ENCODE measurements around the gene ROR1. TPM values are rescaled to one million over a fixed set of nuclear protein-coding genes. Genes with fewer than 3 reads are reported as not detected.

Gene ROR1
- total RNA-seq, 1 donor from 2014 or later, result 6.7 TPM

DNA sequence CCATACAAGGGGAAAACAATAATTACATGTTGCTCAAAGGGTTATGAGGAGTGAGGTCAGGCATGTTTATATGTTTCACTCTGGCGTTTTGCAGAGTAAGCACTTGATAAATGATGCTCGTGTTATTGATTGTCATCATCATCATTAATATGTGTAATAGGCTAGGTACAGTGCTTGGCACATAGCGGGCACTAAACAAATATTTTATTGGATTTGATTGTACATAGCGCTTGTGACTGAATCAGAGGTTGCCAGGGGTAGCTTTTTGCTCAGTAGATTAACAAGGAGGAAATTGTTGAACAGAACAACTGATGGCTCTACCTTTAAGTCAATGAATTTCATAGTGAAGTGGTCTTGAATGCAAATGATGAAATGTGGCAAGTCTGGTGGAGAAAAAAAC lies 91.7 kb downstream of the ROR1 start:
- no peak for DNase-seq (ENCODE audit: low spot score)
- peaks cover 3% of the 10 kb centered on the region for H3K27me3 Mint-ChIP-seq (ENCODE audit: unreplicated experiment)
- peaks cover 3% of the 10 kb centered on the region for H3K4me1 Mint-ChIP-seq (ENCODE audit: unreplicated experiment)
- H3K27ac Mint-ChIP-seq (ENCODE audit: unreplicated experiment), result no peak overlapping the region
- no peaks in the 10 kb centered on the region for H3K9me3 Mint-ChIP-seq (ENCODE audit: unreplicated experiment)
- TF ChIP-seq, protein P1, sequence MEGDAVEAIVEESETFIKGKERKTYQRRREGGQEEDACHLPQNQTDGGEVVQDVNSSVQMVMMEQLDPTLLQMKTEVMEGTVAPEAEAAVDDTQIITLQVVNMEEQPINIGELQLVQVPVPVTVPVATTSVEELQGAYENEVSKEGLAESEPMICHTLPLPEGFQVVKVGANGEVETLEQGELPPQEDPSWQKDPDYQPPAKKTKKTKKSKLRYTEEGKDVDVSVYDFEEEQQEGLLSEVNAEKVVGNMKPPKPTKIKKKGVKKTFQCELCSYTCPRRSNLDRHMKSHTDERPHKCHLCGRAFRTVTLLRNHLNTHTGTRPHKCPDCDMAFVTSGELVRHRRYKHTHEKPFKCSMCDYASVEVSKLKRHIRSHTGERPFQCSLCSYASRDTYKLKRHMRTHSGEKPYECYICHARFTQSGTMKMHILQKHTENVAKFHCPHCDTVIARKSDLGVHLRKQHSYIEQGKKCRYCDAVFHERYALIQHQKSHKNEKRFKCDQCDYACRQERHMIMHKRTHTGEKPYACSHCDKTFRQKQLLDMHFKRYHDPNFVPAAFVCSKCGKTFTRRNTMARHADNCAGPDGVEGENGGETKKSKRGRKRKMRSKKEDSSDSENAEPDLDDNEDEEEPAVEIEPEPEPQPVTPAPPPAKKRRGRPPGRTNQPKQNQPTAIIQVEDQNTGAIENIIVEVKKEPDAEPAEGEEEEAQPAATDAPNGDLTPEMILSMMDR (IDR thresholded peaks at IDR 0.05; ENCODE audit: unreplicated experiment), result no peak
- H3K36me3 Mint-ChIP-seq (ENCODE audit: low read depth, unreplicated experiment), result no peaks in the 10 kb centered on the region
- no peak overlapping the region for H3K4me3 Mint-ChIP-seq (ENCODE audit: unreplicated experiment)

DNA sequence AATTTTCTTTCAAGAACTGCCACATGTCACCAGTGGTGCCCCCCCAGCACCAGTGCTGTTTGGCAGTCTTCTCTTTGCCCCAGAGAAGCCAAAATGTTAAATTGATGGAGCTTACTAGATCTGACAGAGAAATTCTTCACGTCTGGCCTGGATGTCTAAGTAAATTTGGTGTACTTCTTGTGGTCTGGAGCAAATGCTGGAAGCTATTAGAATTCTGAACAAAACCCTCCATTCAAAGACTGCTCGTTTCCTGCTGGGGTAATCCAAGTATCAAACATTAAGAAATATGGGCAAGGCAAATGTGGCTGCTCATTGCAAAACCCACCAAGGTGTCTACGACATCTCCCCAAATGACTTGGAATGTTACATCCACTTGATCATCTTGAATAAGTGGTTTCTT lies 92.3 kb downstream of the ROR1 start:
- no peak for DNase-seq (ENCODE audit: low spot score)
- no peak overlapping the region for H3K4me3 Mint-ChIP-seq (ENCODE audit: unreplicated experiment)
- no peaks in the 10 kb centered on the region for H3K36me3 Mint-ChIP-seq (ENCODE audit: low read depth, unreplicated experiment)
- no peaks in the 10 kb centered on the region for H3K9me3 Mint-ChIP-seq (ENCODE audit: unreplicated experiment)
- H3K4me1 Mint-ChIP-seq (ENCODE audit: unreplicated experiment), result peaks cover 3% of the 10 kb centered on the region
- TF ChIP-seq, protein P1 (IDR thresholded peaks at IDR 0.05; ENCODE audit: unreplicated experiment), result no peak
- H3K27ac Mint-ChIP-seq (ENCODE audit: unreplicated experiment), result no peak overlapping the region
- peaks cover 3% of the 10 kb centered on the region for H3K27me3 Mint-ChIP-seq (ENCODE audit: unreplicated experiment)

DNA sequence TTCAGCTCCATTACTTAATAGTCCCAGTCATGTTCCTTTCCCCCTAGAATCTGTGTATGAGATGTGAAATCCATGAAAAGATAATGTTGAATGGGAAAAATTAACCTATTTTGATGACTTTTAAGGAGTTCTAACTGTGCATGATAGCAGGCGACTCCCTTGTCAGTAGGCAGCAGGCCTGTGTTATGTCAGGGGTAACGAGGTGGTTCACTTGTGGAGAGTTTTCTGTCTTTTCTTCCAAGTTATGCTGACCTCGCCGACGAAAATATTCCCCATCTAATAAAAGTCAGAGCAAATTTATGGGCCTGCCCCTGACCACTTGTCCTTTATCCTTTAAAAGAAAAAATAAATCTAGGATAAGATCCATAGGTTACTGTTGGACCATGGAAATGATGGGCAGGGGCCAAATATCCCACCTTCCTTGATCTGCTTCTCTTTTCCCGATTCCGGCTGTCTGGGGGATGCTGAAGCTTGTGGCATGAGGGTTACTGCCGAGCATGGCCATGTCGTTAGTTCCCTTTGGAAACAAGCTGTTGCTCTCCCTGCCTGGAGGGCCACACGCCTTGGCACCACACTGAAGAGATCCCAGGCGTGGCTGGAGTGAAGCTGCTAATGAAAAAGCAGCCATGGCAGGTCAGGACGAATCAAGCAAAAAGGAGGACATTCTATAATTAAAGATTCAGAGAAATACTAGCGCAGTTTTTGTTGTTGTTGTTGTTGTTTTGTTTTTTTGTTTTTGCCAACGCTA lies 93.8 kb downstream of the ROR1 start:
- TF ChIP-seq, protein P1 (IDR thresholded peaks at IDR 0.05; ENCODE audit: unreplicated experiment), result no peak
- H3K27ac Mint-ChIP-seq (ENCODE audit: unreplicated experiment), result no peak overlapping the region
- H3K27me3 Mint-ChIP-seq (ENCODE audit: unreplicated experiment), result peaks cover 3% of the 10 kb centered on the region
- peaks cover 3% of the 10 kb centered on the region for H3K4me1 Mint-ChIP-seq (ENCODE audit: unreplicated experiment)
- H3K4me3 Mint-ChIP-seq (ENCODE audit: unreplicated experiment), result no peak overlapping the region
- no peaks in the 10 kb centered on the region for H3K36me3 Mint-ChIP-seq (ENCODE audit: low read depth, unreplicated experiment)
- no peaks in the 10 kb centered on the region for H3K9me3 Mint-ChIP-seq (ENCODE audit: unreplicated experiment)
- DNase-seq (ENCODE audit: low spot score), result no peak

- H3K4me3 Mint-ChIP-seq (ENCODE audit: unreplicated experiment), result no peak overlapping the region
- no peaks in the 10 kb centered on the region for H3K9me3 Mint-ChIP-seq (ENCODE audit: unreplicated experiment)
- H3K36me3 Mint-ChIP-seq (ENCODE audit: low read depth, unreplicated experiment), result no peaks in the 10 kb centered on the region
- DNase-seq (ENCODE audit: low spot score), result no peak
- peaks cover 3% of the 10 kb centered on the region for H3K4me1 Mint-ChIP-seq (ENCODE audit: unreplicated experiment)
- H3K27ac Mint-ChIP-seq (ENCODE audit: unreplicated experiment), result no peak overlapping the region
- peaks cover 3% of the 10 kb centered on the region for H3K27me3 Mint-ChIP-seq (ENCODE audit: unreplicated experiment)
- TF ChIP-seq, protein P1 (IDR thresholded peaks at IDR 0.05; ENCODE audit: unreplicated experiment), result no peak
These were observed 94.5 kb downstream of the ROR1 start for GRCh38 chr1:63868268-63868781.

DNA sequence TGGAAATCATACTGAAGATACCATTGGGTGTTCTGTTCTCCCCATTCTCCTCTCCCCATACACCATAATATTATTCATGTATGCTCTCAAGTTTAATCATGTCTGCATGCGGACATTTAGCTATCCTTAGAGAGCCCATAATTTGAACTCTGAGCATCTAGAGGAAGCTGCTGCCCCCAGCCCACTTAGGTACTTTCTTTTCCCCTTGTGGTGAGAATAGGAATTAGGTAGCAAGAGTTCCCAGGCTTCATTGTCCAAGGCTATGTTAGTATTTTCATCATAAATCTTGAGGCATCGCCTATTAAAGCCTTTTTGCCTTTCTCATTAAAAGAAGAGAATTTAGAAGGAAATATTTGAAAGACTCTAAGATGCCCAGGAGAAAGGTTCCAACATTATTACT lies 96.3 kb downstream of the ROR1 start:
- no peaks in the 10 kb centered on the region for H3K36me3 Mint-ChIP-seq (ENCODE audit: low read depth, unreplicated experiment)
- TF ChIP-seq, protein P1 (IDR thresholded peaks at IDR 0.05; ENCODE audit: unreplicated experiment), result no peak
- H3K4me1 Mint-ChIP-seq (ENCODE audit: unreplicated experiment), result peaks cover 3% of the 10 kb centered on the region
- DNase-seq (ENCODE audit: low spot score), result no peak
- no peak overlapping the region for H3K4me3 Mint-ChIP-seq (ENCODE audit: unreplicated experiment)
- H3K9me3 Mint-ChIP-seq (ENCODE audit: unreplicated experiment), result no peaks in the 10 kb centered on the region
- peaks cover 1% of the 10 kb centered on the region for H3K27me3 Mint-ChIP-seq (ENCODE audit: unreplicated experiment)
- no peak overlapping the region for H3K27ac Mint-ChIP-seq (ENCODE audit: unreplicated experiment)
